ENCODE results near the gene CRKL.

DNA sequence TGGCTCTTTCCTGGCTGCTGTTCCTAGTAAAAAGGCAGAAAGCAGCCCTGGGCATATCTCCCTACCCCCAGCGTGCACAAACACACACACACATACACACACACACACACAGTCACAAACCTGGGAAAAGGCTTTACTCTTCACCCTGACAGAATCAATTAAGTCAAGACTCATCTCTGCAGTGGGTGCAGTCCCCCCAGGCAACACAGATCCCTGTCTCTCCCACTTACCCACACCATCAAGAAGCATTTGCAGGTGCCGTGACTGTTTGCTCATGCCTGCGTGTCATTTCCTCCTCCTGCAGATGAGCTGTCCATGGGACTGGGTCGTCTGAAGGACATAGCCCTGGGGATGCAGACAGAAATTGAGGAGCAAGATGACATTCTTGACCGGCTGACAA, 29.8 kb upstream of the CRKL start:
- TF ChIP-seq CTCF (conservative IDR thresholded peaks at IDR 0.05) (no peak), ZFX (IDR thresholded peaks at IDR 0.05) (no peak)

Data from C4-2B (cell line).